ENCODE data around the gene UNC45A. TPM values are rescaled to one million over a fixed set of nuclear protein-coding genes. Genes with fewer than 3 reads are reported as not detected.
A peak's percentile ranks its signal among the peaks of the same experiment; 100 is the strongest.

UNC45A gene
- polyA plus RNA-seq, 1 experiment: 63.3 TPM

DNA sequence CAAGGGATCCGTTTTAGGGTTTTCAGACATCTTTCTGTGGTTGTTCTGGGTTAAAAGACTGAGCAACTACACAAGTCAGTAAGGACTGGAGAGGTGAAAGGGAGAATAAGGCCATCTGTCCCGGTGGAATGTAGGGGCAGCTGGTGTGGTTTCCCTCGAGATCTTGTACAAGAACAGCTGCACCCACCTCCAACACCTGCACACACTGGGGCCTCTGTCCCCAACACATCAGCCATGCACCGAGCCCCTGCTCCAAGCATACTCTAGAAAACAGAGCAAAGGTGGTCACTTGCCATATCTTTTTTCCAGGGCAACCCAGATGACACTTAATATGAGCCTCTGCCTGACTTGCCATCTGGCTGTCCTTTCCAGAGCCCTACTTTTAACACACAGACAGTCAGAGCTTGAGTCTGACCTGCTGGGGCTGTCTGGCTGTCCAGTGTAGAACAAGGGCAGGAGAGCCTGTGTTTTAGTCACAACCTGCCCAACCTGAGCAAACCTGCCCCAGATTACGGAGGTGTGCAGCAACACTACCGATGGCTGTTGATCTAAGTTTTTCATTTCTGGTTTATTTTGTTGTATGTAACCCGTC is 19.8 kb upstream of the UNC45A start:
- POLR2A ChIA-PET: no interaction called here
- Histone ChIP-seq H3K9me3 (ENCODE audit: control insufficient read depth, insufficient read depth, low read length) (no peaks in the 10 kb centered on the region; the same call in 1 of the 2 replicates), H3K4me3 (ENCODE audit: low read depth, low read length) (no peak overlapping the region), H3K27ac (ENCODE audit: low read depth, low read length) (peak overlapping the region; percentile 11), H3K27me3 (ENCODE audit: control insufficient read depth, insufficient read depth, low read length) (no peaks in the 10 kb centered on the region)
- CTCF ChIA-PET: interaction anchor here (1.3 to 3.0 kb wide), 2 partner anchors 12 to 17 kb away, joined by 3 to 14 read pairs; partner anchors contain the start of genes HDDC3 and MAN2A2
- no peak for DNase-seq (ENCODE audit: low read depth, low spot score)
- TF ChIP-seq, protein P1, sequence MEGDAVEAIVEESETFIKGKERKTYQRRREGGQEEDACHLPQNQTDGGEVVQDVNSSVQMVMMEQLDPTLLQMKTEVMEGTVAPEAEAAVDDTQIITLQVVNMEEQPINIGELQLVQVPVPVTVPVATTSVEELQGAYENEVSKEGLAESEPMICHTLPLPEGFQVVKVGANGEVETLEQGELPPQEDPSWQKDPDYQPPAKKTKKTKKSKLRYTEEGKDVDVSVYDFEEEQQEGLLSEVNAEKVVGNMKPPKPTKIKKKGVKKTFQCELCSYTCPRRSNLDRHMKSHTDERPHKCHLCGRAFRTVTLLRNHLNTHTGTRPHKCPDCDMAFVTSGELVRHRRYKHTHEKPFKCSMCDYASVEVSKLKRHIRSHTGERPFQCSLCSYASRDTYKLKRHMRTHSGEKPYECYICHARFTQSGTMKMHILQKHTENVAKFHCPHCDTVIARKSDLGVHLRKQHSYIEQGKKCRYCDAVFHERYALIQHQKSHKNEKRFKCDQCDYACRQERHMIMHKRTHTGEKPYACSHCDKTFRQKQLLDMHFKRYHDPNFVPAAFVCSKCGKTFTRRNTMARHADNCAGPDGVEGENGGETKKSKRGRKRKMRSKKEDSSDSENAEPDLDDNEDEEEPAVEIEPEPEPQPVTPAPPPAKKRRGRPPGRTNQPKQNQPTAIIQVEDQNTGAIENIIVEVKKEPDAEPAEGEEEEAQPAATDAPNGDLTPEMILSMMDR (IDR thresholded peaks at IDR 0.05; ENCODE audit: low read depth, low read length): no peak

- H3K27ac ChIP-seq (ENCODE audit: low read depth, low read length): no peak overlapping the region
- POLR2A ChIA-PET: no interaction called here
- no peak for DNase-seq (ENCODE audit: low read depth, low spot score)
- TF ChIP-seq, protein P1 (IDR thresholded peaks at IDR 0.05; ENCODE audit: low read depth, low read length): no peak
- CTCF ChIA-PET: interaction anchor here (1.3 kb wide), 1 partner anchor 13 kb away, joined by 3 read pairs; the partner anchor contains the start of gene MAN2A2
- no peak overlapping the region for H3K4me3 ChIP-seq (ENCODE audit: low read depth, low read length)
- no peaks in the 10 kb centered on the region for H3K27me3 ChIP-seq (ENCODE audit: control insufficient read depth, insufficient read depth, low read length)
- no peaks in the 10 kb centered on the region; the same call in 1 of the 2 replicates for H3K9me3 ChIP-seq (ENCODE audit: control insufficient read depth, insufficient read depth, low read length)
Measured at GRCh38 chr15:90915808-90916440, 19.2 kb upstream of the UNC45A start.

DNA sequence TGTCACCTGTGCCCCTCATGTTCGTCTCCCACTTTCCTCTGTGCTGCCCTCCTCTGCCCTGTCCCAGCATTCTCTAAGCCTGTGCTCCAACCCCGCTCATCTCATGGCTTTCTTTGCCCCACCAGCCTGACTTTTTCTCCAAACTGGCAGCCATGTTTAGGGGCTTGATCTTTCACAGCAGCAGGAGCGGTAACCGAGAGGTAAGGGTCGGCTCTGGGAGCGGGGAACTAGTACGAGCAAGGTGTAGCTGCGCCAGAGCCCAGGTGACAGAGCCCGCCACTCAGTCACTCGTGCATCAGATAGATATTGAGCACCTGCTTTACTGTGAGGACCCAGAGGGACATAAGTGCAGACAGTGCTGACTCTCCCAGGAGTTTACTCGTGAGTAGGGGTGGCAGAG is 18.6 kb upstream of the UNC45A start:
- CTCF ChIA-PET: interaction anchor here (1.3 to 3.0 kb wide), 2 partner anchors 14 to 16 kb away, joined by 3 to 22 read pairs; partner anchors contain the start of genes HDDC3 and MAN2A2
- POLR2A ChIA-PET: interaction anchor here (1.6 kb wide), 1 partner anchor 18 kb away, joined by 3 read pairs; the partner anchor contains the start of gene UNC45A

DNA sequence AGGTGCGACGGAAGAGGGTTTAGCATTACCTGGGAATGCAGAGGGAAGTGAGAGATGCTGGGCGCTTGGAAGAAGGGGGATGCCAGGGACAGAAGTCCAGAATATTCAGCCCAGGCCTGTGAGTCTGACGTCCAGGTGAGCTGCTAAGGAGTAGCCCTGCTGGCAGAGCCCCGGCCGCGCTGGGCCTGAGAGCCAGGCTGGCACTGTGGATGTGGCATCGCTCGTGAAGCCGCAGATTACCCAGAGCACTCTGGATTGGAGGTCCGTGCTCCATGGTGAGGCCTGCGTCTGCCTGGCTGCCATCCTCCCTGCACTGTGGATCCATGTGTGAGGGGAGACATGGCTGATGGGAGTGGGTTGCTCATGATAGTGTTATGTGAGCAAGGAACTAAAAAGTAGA is 17.5 kb upstream of the UNC45A start:
- CTCF ChIA-PET: interaction anchor here (3.0 kb wide), 1 partner anchor 15 kb away, joined by 22 read pairs; the partner anchor contains the start of gene HDDC3
- Histone ChIP-seq H3K9me3 (ENCODE audit: control insufficient read depth, insufficient read depth, low read length) (no peaks in the 10 kb centered on the region), H3K4me3 (ENCODE audit: low read depth, low read length) (no peak overlapping the region), H3K27me3 (ENCODE audit: control insufficient read depth, insufficient read depth, low read length) (no peaks in the 10 kb centered on the region), H3K27ac (ENCODE audit: low read depth, low read length) (no peak overlapping the region)
- TF ChIP-seq, protein P1 (IDR thresholded peaks at IDR 0.05; ENCODE audit: low read depth, low read length): no peak
- POLR2A ChIA-PET: interaction anchor here (1.6 kb wide), 1 partner anchor 17 kb away, joined by 3 read pairs; the partner anchor contains the start of gene UNC45A
- no peak for DNase-seq (ENCODE audit: low read depth, low spot score)

More for the DNA sequence above, 18.6 kb upstream of the UNC45A start:
- DNase-seq (ENCODE audit: low read depth, low spot score): no peak
- Histone ChIP-seq H3K9me3 (ENCODE audit: control insufficient read depth, insufficient read depth, low read length) (no peaks in the 10 kb centered on the region; the same call in 1 of the 2 replicates), H3K27ac (ENCODE audit: low read depth, low read length) (no peak overlapping the region), H3K4me3 (ENCODE audit: low read depth, low read length) (no peak overlapping the region), H3K27me3 (ENCODE audit: control insufficient read depth, insufficient read depth, low read length) (no peaks in the 10 kb centered on the region)
- TF ChIP-seq, protein P1 (IDR thresholded peaks at IDR 0.05; ENCODE audit: low read depth, low read length): no peak
